Hematopoietic multipotent progenitor cell treated with erythropoietin and hydrocortisone succinate and interleukin-3 and kit ligand, for 17 days (in vitro differentiated cells): Measurements from ENCODE around the gene LATS1.
"Not testable (repeated sequence)": the region's sequence is repeated elsewhere in the genome, so short reads cannot be mapped to it uniquely, and the experiment has no call there.

Experiments used
- DNase-seq: peaks from one replicate; pipeline ENCODE4 v3.0.0-alpha.2; 2015; ENCODE audit warnings: low spot score

Gene LATS1

GRCh38 chr6:149728499-149729234 is 10.8 kb upstream of the LATS1 start:
- peak; percentile 63 for DNase-seq

- DNase-seq = peak; percentile 27
Measured at GRCh38 chr6:149727793-149728498, 10.0 kb upstream of the LATS1 start.

- no peak for DNase-seq
Measured at GRCh38 chr6:149725785-149726184, 7.9 kb upstream of the LATS1 start.

GRCh38 chr6:149723771-149724417 is 6.0 kb upstream of the LATS1 start:
- DNase-seq = peak; percentile 81

GRCh38 chr6:149723262-149723661 is 5.4 kb upstream of the LATS1 start:
- DNase-seq = no peak

GRCh38 chr6:149719531-149719930 is 1.6 kb upstream of the LATS1 start:
- no peak for DNase-seq

GRCh38 chr6:149717255-149717587 is 680 bp downstream of the LATS1 start:
- no peak for DNase-seq

- no peak for DNase-seq
Measured at GRCh38 chr6:149716181-149716963, 1.5 kb downstream of the LATS1 start.

- no peak for DNase-seq
Measured at GRCh38 chr6:149714442-149714841, 3.5 kb downstream of the LATS1 start.

- no peak for DNase-seq
Measured at GRCh38 chr6:149711711-149712110, 6.2 kb downstream of the LATS1 start.

GRCh38 chr6:149701714-149702113 is 16.2 kb downstream of the LATS1 start:
- no peak for DNase-seq

GRCh38 chr6:149699150-149699549 is 18.8 kb downstream of the LATS1 start:
- DNase-seq = no peak

- no peak for DNase-seq
Measured at GRCh38 chr6:149698175-149698574, 19.7 kb downstream of the LATS1 start.

- DNase-seq = no peak
Measured at GRCh38 chr6:149696901-149697300, 21.0 kb downstream of the LATS1 start.

GRCh38 chr6:149694921-149695320 is 23.0 kb downstream of the LATS1 start:
- DNase-seq = no peak

GRCh38 chr6:149691201-149691600 is 26.7 kb downstream of the LATS1 start:
- no peak for DNase-seq

GRCh38 chr6:149686230-149686629 is 31.7 kb downstream of the LATS1 start:
- DNase-seq = no peak

GRCh38 chr6:149683256-149683859 is 34.5 kb downstream of the LATS1 start:
- no peak for DNase-seq

- not testable (repeated sequence) for DNase-seq
Measured at GRCh38 chr6:149681845-149682244, 36.1 kb downstream of the LATS1 start.

GRCh38 chr6:149681209-149681608 is 36.7 kb downstream of the LATS1 start:
- DNase-seq = no peak

GRCh38 chr6:149680503-149680902 is 37.4 kb downstream of the LATS1 start:
- DNase-seq = no peak

- DNase-seq = not testable (repeated sequence)
Measured at GRCh38 chr6:149672265-149672664, 45.6 kb downstream of the LATS1 start.
